HepG2 (cell line): ENCODE measurements around the gene UCP2. TPM values are rescaled to one million over a fixed set of nuclear protein-coding genes. Genes with fewer than 3 reads are reported as not detected.

Experiments
- ATAC-seq: fragments of 200-7000 bp; cut with Tn5 transposase; 3 replicates; pipeline ENCODE4 v1.9.1; 2020; ENCODE audit warnings: mild to moderate bottlenecking, moderate library complexity
- BruUV-seq: library from RNA; stranded (reverse); fragments of 400-500 nt; replicated peaks from 2 replicates; lab custom pipeline; 2021; lab: Mats Ljungman, UMichigan
- CTCF ChIA-PET: fragments of 300-600 bp; formaldehyde crosslinking; extraction: SDS; loops from one replicate; lab custom pipeline; 2021; ENCODE audit warnings: low total read pairs, inconsistent platforms, low intra/inter-chr PET ratio; lab: Yijun Ruan, JAX
- POLR2A ChIA-PET: fragments of 350-600 bp; sonication (Branson Sonifier 250); formaldehyde crosslinking; loops from one replicate; lab custom pipeline; 2020; ENCODE audit warnings: antibody characterized with exemption, inconsistent platforms; lab: Yijun Ruan, JAX
- DNase-seq: peaks from one replicate; pipeline ENCODE4 v3.0.0-alpha.2; 2015; ENCODE audit warnings: low spot score
- FAIRE-seq: peaks from 3 replicates; lab custom pipeline; 2011; peaks lifted over from hg19 to GRCh38; lab: Jason Lieb, UNC
- H2AFZ ChIP-seq: one replicate; pipeline ENCODE4 v1.6.1; 2011; ENCODE audit warnings: low read length, inconsistent platforms
- H3K27ac ChIP-seq: fragments of 300-600 bp; 3 replicates; pipeline ENCODE4 v1.8.0; 2011; ENCODE audit warnings: mixed run types, mild to moderate bottlenecking, mixed read lengths, low read length, inconsistent platforms; ENCODE audit not compliant: insufficient read depth; ENCODE audit errors: extremely low read length
- H3K27me3 ChIP-seq, 2 experiments: fragments of 200-600 bp in 1 of 2; 2 replicates in 1 of 2; 3 replicates in 1 of 2; pipeline versions ENCODE4 v1.6.0 to v1.8.0; 2011; ENCODE audit warnings: low read length in 2 of 2, mild to moderate bottlenecking in 2 of 2, moderate library complexity in 2 of 2, inconsistent platforms in 1 of 2; ENCODE audit not compliant: insufficient read depth in 2 of 2, control insufficient read depth in 1 of 2
- H3K36me3 ChIP-seq, 2 experiments: fragments of 200-600 bp in 1 of 2; replicated peaks in 1 of 2; 2 replicates in 1 of 2; 3 replicates in 1 of 2; pipeline versions ENCODE4 v1.5.1 to v1.8.0; 2011; ENCODE audit warnings: low read length in 2 of 2, inconsistent platforms in 1 of 2; ENCODE audit not compliant: insufficient read depth in 2 of 2, control insufficient read depth in 1 of 2
- H3K4me1 ChIP-seq: 2 replicates; pipeline ENCODE4 v1.5.1; 2012; ENCODE audit warnings: low read length, inconsistent platforms; ENCODE audit not compliant: insufficient read depth
- H3K4me2 ChIP-seq: 2 replicates; pipeline ENCODE4 v1.6.0; 2011; ENCODE audit warnings: low read depth, low read length, inconsistent platforms
- H3K4me3 ChIP-seq, 3 experiments: fragments of 200-600 bp in 1 of 3; sonication (generic), shearing (Covaris generic) in 1 of 3; replicated peaks in 1 of 3; 2 replicates each; pipeline ENCODE4 v1.5.1; 2011 to 2016; ENCODE audit warnings: low read length in 3 of 3, inconsistent platforms in 2 of 3, low read depth in 2 of 3, mild to moderate bottlenecking in 2 of 3, control low read depth in 1 of 3, mixed read lengths in 1 of 3; ENCODE audit not compliant: insufficient read depth in 1 of 3
- H3K79me2 ChIP-seq: one replicate; pipeline ENCODE4 v1.6.1; 2011; ENCODE audit warnings: low read length, inconsistent platforms; ENCODE audit not compliant: insufficient read depth
- H3K9ac ChIP-seq: 2 replicates; pipeline ENCODE4 v1.6.0; 2011; ENCODE audit warnings: mild to moderate bottlenecking, low read depth, low read length, inconsistent platforms; ENCODE audit not compliant: insufficient read depth
- H3K9me3 ChIP-seq: 2 replicates; pipeline ENCODE4 v1.5.1; 2012; ENCODE audit warnings: mild to moderate bottlenecking, low read length
- H4K20me1 ChIP-seq: 2 replicates; pipeline ENCODE4 v1.6.0; 2011; ENCODE audit warnings: inconsistent platforms, mild to moderate bottlenecking, low read length, moderate library complexity; ENCODE audit not compliant: insufficient read depth
- ATM ChIP-seq: fragments of 450-650 bp; IDR thresholded peaks from 2 replicates; pipeline ENCODE4 v1.7.1; 2017; ENCODE audit warnings: mild to moderate bottlenecking, borderline replicate concordance
- GATAD2A ChIP-seq: IDR thresholded peaks from 2 replicates; pipeline ENCODE4 v1.6.1; 2016
- HHEX ChIP-seq: IDR thresholded peaks from 2 replicates; pipeline ENCODE4 v1.6.1; 2016; ENCODE audit warnings: control low read depth
- KAT8 ChIP-seq: IDR thresholded peaks from 2 replicates; pipeline ENCODE4 v1.6.1; 2016; ENCODE audit warnings: missing genetic modification reagents, missing compliant biosample characterization
- KLF6 ChIP-seq: IDR thresholded peaks from 2 replicates; pipeline ENCODE4 v1.8.0; 2016; ENCODE audit warnings: missing biosample characterization, missing genetic modification reagents
- RXRB ChIP-seq: IDR thresholded peaks from 2 replicates; pipeline ENCODE4 v1.6.1; 2016; ENCODE audit warnings: borderline replicate concordance, missing genetic modification reagents, missing compliant biosample characterization
- SMC3 ChIP-seq: IDR thresholded peaks from 2 replicates; pipeline ENCODE4 v1.6.1; 2011; ENCODE audit warnings: low read length, improper control_type of control experiment
- TSC22D2 ChIP-seq: sonication (generic); formaldehyde crosslinking; IDR thresholded peaks from 2 replicates; pipeline ENCODE4 v1.5.1; 2020; ENCODE audit warnings: missing genetic modification reagents, mild to moderate bottlenecking, borderline replicate concordance
- ZFP36L1 ChIP-seq: sonication (generic); formaldehyde crosslinking; IDR thresholded peaks from 2 replicates; pipeline ENCODE4 v1.8.0; 2022; ENCODE audit warnings: mild to moderate bottlenecking, missing genetic modification reagents, moderate library complexity
- ZNF138 ChIP-seq: sonication (generic); formaldehyde crosslinking; IDR thresholded peaks from 2 replicates; pipeline ENCODE4 v1.5.0; 2020; ENCODE audit warnings: mild to moderate bottlenecking, low read depth, missing genetic modification reagents
- ZNF33B ChIP-seq: sonication (generic); formaldehyde crosslinking; IDR thresholded peaks from 2 replicates; pipeline ENCODE4 v1.5.1; 2020; ENCODE audit warnings: mild to moderate bottlenecking, missing genetic modification reagents
- ZNF7 ChIP-seq: IDR thresholded peaks from 2 replicates; pipeline ENCODE4 v1.6.1; 2016; ENCODE audit warnings: missing biosample characterization, missing genetic modification reagents
- ZNF709 ChIP-seq: sonication (generic); formaldehyde crosslinking; IDR thresholded peaks from 2 replicates; pipeline ENCODE4 v1.5.0; 2020; ENCODE audit warnings: mild to moderate bottlenecking, missing genetic modification reagents
- ZNF777 ChIP-seq: sonication (generic); formaldehyde crosslinking; IDR thresholded peaks from 2 replicates; pipeline ENCODE4 v1.4.0; 2020; ENCODE audit warnings: missing genetic modification reagents
- WGBS: methylation state at CpG from one replicate; pipeline ENCODE4 v1.1.6; 2017; ENCODE audit warnings: low lambda C conversion rate; 5-methylcytosine and 5-hydroxymethylcytosine counted together
- in situ Hi-C: cut with HindIII; loops from 2 replicates; pipeline ENCODE4 v1.10.0; 2017; ENCODE audit warnings: low pct_unique_long_range_greater_than_20kb; ENCODE audit not compliant: extremely low pct_ligation_motif_present
- intact Hi-C: fragments of 100-400 bp; cut with micrococcal nuclease; formaldehyde crosslinking; loops from one replicate; pipeline ENCODE4 v1.10.0; 2022; ENCODE audit not compliant: unreplicated experiment
- polyA plus RNA-seq, 8 experiments: library from polyadenylated mRNA; depleted of rRNA in 3 of 8; stranded (reverse) in 7 of 8; unstranded in 1 of 8; fragments of >200 nt; fragmentation: Illumina TruSeq in 4 of 8; extraction: Trizol in 4 of 8; gene quantifications; 2 replicates each; pipeline versions ENCODE4 v1.2.1 to v1.2.3, GENCODE V29; 2011 to 2016; ENCODE audit warnings: low read depth in 4 of 8, missing spikeins in 1 of 8, mixed read lengths in 1 of 8; ENCODE audit not compliant: insufficient read depth in 1 of 8
- total RNA-seq, 5 experiments: library from RNA; depleted of rRNA; stranded (reverse); fragments of >200 nt; fragmentation: Illumina TruSeq; extraction: Trizol; gene quantifications; 2 replicates each; pipeline ENCODE4 v1.2.3, GENCODE V29; 2016; ENCODE audit warnings: low read depth in 1 of 5
- TF ChIP-seq, protein P1 (sequence below): IDR thresholded peaks from 2 replicates; pipeline ENCODE4 v1.6.1; 2016; ENCODE audit warnings: low read depth
- TF ChIP-seq, protein P2 (sequence below): sonication (generic); formaldehyde crosslinking; IDR thresholded peaks from 2 replicates; pipeline ENCODE4 v1.5.1; 2020; ENCODE audit warnings: missing genetic modification reagents, mild to moderate bottlenecking, borderline replicate concordance
- TF ChIP-seq, protein P3 (sequence below): sonication (generic); formaldehyde crosslinking; IDR thresholded peaks from 2 replicates; pipeline ENCODE4 v1.8.1; 2023; ENCODE audit warnings: mild to moderate bottlenecking, inconsistent platforms, moderate library complexity, missing genetic modification reagents, borderline replicate concordance
- TF ChIP-seq, protein P4 (sequence below): sonication (generic); formaldehyde crosslinking; IDR thresholded peaks from 2 replicates; pipeline ENCODE4 v1.5.1; 2020; ENCODE audit warnings: missing genetic modification reagents, mild to moderate bottlenecking, borderline replicate concordance
- TF ChIP-seq, protein P5 (sequence below): sonication (generic); formaldehyde crosslinking; IDR thresholded peaks from 2 replicates; pipeline ENCODE4 v1.9.0; 2021; ENCODE audit warnings: missing genetic modification reagents, borderline replicate concordance

The UCP2 gene
- total and polyA plus RNA-seq, 2 of the 13 experiments (the other 11 are each of a cell fraction or from before 2014, with no cell fraction given) = 2.7 to 3.2 TPM

DNA sequence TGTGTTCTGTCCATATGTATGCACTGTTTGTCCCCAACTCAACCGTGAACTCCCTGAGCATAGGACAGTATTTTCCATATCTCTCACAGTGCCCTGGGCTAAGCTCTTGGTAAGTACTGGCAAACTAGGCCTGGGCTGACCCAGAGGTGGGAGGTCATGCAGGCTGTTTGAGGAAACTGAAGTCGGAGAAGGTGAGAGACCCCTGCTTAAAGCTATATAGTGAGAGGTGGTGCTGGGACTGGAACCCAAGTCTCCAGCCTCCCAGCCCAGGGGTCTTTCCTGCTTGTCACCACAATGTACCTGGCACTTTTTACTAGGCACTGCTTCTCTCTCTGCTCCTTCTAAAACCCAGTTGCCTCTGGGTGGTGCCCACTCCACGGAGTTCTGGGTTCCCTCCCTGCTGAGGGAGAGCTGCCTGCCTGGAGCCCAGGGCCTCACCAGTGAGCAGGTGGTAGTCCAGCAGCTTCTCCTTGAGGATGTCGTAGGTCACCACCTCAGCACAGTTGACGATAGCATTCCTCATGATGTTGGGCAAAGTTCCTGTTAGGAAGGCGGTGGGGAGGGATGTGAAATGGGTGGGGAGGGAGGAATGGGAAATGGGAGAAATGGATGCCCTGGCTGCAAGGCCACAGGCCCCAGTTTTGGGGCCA, 21.5 kb upstream of the UCP2 start (continued):
- no peak for TF ChIP-seq TSC22D2 (CRISPR knock-in tag)
- TF ChIP-seq, protein P1, sequence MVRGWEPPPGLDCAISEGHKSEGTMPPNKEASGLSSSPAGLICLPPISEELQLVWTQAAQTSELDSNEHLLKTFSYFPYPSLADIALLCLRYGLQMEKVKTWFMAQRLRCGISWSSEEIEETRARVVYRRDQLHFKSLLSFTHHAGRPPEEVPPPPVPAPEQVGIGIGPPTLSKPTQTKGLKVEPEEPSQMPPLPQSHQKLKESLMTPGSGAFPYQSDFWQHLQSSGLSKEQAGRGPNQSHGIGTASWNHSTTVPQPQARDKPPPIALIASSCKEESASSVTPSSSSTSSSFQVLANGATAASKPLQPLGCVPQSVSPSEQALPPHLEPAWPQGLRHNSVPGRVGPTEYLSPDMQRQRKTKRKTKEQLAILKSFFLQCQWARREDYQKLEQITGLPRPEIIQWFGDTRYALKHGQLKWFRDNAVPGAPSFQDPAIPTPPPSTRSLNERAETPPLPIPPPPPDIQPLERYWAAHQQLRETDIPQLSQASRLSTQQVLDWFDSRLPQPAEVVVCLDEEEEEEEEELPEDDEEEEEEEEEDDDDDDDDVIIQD = no peak
- TF ChIP-seq KLF6 = no peak
- TF ChIP-seq, protein P2, sequence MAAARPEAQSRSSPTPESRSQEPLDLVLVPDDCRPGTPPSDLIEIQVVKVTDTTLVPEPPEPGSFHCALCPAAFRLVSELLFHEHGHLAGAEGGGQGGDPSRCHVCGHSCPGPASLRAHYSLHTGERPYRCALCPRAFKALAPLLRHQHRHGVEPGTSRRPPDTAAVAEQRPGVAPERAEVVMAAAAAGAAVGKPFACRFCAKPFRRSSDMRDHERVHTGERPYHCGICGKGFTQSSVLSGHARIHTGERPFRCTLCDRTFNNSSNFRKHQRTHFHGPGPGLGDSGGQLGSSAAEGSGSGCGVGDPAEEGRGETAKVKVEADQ (CRISPR knock-in tag) = no peak
- no peak for TF ChIP-seq GATAD2A (CRISPR knock-in tag)
- no peak for TF ChIP-seq ZFP36L1
- no peak for TF ChIP-seq RXRB (CRISPR knock-in tag)
- TF ChIP-seq ZNF33B = no peak
- TF ChIP-seq HHEX = no peak

DNA sequence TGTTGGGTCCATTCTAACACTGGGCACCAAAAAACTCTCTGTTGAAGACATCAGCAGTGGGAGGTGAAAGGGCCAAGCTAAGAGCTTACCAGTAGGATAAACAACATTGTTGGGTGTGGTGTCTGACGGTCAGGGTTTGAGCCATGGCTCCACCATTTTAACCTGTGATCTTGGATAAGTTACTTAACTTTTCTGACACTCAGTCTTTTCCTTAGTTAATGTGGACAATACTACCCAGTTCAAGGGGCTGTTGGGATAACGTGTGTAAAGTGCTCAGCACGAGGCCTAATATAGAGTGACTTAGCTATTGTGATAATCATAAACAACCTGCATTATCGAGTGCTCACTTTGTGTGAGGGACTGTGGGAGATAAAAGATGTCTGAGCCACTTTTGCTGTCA, 20.2 kb upstream of the UCP2 start:
- POLR2A ChIA-PET = interaction anchor here (1.6 kb wide), 1 partner anchor 16 kb away, joined by 4 read pairs; no protein-coding TSS in a partner anchor
- Histone ChIP-seq H3K79me2 (no peaks in the 10 kb centered on the region), H3K4me3 (no peak overlapping the region), H2AFZ (no peak overlapping the region), H3K27me3 (no peaks in the 10 kb centered on the region), H3K9ac (no peak overlapping the region), H3K27ac (no peak overlapping the region), H3K4me2 (no peak overlapping the region), H4K20me1 (no peaks in the 10 kb centered on the region), H3K4me1 (peaks cover 33% of the 10 kb centered on the region), H3K9me3 (no peaks in the 10 kb centered on the region), H3K36me3 (no peaks in the 10 kb centered on the region)
- FAIRE-seq (no peak), DNase-seq (no peak), ATAC-seq (no peak)
- in situ Hi-C loops (no loop called here), intact Hi-C loops (no loop called here)
- CTCF ChIA-PET = no interaction called here
- BruUV-seq = no TSS peak
- WGBS = 88% methylated on average over 4 of the region's 4 CpGs
- TF ChIP-seq ZNF709 (CRISPR knock-in tag) = no peak
- TF ChIP-seq ZNF777 = no peak
- TF ChIP-seq ATM = no peak
- TF ChIP-seq, protein P3, sequence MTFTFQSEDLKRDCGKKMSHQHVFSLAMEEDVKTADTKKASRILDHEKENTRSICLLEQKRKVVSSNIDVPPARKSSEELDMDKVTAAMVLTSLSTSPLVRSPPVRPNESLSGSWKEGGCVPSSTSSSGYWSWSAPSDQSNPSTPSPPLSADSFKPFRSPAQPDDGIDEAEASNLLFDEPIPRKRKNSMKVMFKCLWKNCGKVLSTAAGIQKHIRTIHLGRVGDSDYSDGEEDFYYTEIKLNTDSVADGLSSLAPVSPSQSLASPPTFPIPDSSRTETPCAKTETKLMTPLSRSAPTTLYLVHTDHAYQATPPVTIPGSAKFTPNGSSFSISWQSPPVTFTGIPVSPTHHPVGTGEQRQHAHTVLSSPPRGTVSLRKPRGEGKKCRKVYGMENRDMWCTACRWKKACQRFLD (CRISPR knock-in tag) = no peak
- TF ChIP-seq, protein P4, sequence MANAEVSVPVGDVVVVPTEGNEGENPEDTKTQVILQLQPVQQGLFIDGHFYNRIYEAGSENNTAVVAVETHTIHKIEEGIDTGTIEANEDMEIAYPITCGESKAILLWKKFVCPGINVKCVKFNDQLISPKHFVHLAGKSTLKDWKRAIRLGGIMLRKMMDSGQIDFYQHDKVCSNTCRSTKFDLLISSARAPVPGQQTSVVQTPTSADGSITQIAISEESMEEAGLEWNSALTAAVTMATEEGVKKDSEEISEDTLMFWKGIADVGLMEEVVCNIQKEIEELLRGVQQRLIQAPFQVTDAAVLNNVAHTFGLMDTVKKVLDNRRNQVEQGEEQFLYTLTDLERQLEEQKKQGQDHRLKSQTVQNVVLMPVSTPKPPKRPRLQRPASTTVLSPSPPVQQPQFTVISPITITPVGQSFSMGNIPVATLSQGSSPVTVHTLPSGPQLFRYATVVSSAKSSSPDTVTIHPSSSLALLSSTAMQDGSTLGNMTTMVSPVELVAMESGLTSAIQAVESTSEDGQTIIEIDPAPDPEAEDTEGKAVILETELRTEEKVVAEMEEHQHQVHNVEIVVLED = no peak
- TF ChIP-seq KAT8 (CRISPR knock-in tag) = no peak
- no peak for TF ChIP-seq ZNF138 (CRISPR knock-in tag)
- TF ChIP-seq SMC3 = no peak
- no peak for TF ChIP-seq ZNF7 (CRISPR knock-in tag)
- TF ChIP-seq, protein P5, sequence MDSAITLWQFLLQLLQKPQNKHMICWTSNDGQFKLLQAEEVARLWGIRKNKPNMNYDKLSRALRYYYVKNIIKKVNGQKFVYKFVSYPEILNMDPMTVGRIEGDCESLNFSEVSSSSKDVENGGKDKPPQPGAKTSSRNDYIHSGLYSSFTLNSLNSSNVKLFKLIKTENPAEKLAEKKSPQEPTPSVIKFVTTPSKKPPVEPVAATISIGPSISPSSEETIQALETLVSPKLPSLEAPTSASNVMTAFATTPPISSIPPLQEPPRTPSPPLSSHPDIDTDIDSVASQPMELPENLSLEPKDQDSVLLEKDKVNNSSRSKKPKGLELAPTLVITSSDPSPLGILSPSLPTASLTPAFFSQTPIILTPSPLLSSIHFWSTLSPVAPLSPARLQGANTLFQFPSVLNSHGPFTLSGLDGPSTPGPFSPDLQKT (CRISPR knock-in tag) = no peak
